T1000 (cell line): ENCODE data around the gene TMEM116.
"Not testable (repeated sequence)": the region's sequence is repeated elsewhere in the genome, so short reads cannot be mapped to it uniquely, and the experiment has no call there.

Experiments used
- DNase-seq: peaks from one replicate; lab custom pipeline; 2025; ENCODE audit warnings: mixed read lengths; lab: John Stamatoyannopoulos, UW

The TMEM116 gene

GRCh38 chr12:112009596-112009995 is 3.4 kb downstream of the TMEM116 start:
- DNase-seq: not testable (repeated sequence)

GRCh38 chr12:112008918-112009317 is 4.0 kb downstream of the TMEM116 start:
- DNase-seq: no peak

- no peak for DNase-seq
Observed at GRCh38 chr12:112007945-112008344, 5.0 kb downstream of the TMEM116 start.

- DNase-seq: no peak
Observed at GRCh38 chr12:112005419-112006395, 7.3 kb downstream of the TMEM116 start.

- DNase-seq: no peak
Observed at GRCh38 chr12:112004041-112004440, 8.9 kb downstream of the TMEM116 start.

GRCh38 chr12:112001576-112001975 is 11.4 kb downstream of the TMEM116 start:
- DNase-seq: no peak

GRCh38 chr12:112000820-112001219 is 12.1 kb downstream of the TMEM116 start:
- DNase-seq: no peak

- not testable (repeated sequence) for DNase-seq
Observed at GRCh38 chr12:111999129-111999528, 13.8 kb downstream of the TMEM116 start.

GRCh38 chr12:111998015-111998414 is 14.9 kb downstream of the TMEM116 start:
- no peak for DNase-seq

GRCh38 chr12:111997300-111997699 is 15.7 kb downstream of the TMEM116 start:
- DNase-seq: no peak

GRCh38 chr12:111995782-111996480 is 17.0 kb downstream of the TMEM116 start:
- no peak for DNase-seq

GRCh38 chr12:111994211-111995111 is 18.5 kb downstream of the TMEM116 start:
- not testable (repeated sequence) for DNase-seq

- no peak for DNase-seq
Observed at GRCh38 chr12:111993292-111994150, 19.4 kb downstream of the TMEM116 start.

- no peak for DNase-seq
Observed at GRCh38 chr12:111992464-111992863, 20.5 kb downstream of the TMEM116 start.

- no peak for DNase-seq
Observed at GRCh38 chr12:111991946-111992345, 21.0 kb downstream of the TMEM116 start.

GRCh38 chr12:111991535-111991934 is 21.4 kb downstream of the TMEM116 start:
- no peak for DNase-seq

GRCh38 chr12:111984820-111985219 is 28.1 kb downstream of the TMEM116 start:
- DNase-seq: no peak

- no peak for DNase-seq
Observed at GRCh38 chr12:111981987-111982386, 31.0 kb downstream of the TMEM116 start.

- DNase-seq: no peak
Observed at GRCh38 chr12:111980598-111980997, 32.4 kb downstream of the TMEM116 start.

GRCh38 chr12:111978545-111978944 is 34.4 kb downstream of the TMEM116 start:
- no peak for DNase-seq

GRCh38 chr12:111976860-111977259 is 36.1 kb downstream of the TMEM116 start:
- no peak for DNase-seq
